Colonic mucosa (tissue), 4 donors: ENCODE measurements around the gene TMED9. TPM values are rescaled to one million over a fixed set of nuclear protein-coding genes. Genes with fewer than 3 reads are reported as not detected.

Experiments used
- DNase-seq: peaks from one replicate; pipeline ENCODE4 v3.0.0-alpha.2; 2020
- H3K27ac ChIP-seq: fragments of 200-600 bp; one replicate; pipeline ENCODE4 v1.8.0; 2021
- H3K27me3 ChIP-seq: fragments of 200-600 bp; one replicate; pipeline ENCODE4 v1.8.0; 2021
- H3K36me3 ChIP-seq: fragments of 200-600 bp; one replicate; pipeline ENCODE4 v1.8.0; 2021
- H3K4me1 ChIP-seq: fragments of 200-600 bp; one replicate; pipeline ENCODE4 v1.8.0; 2021; ENCODE audit warnings: mild to moderate bottlenecking
- H3K4me3 ChIP-seq: fragments of 200-600 bp; one replicate; pipeline ENCODE4 v1.8.0; 2021
- H3K9ac ChIP-seq, 2 donors: one replicate each; pipeline ENCODE4 v1.7.0; 2013; ENCODE audit warnings: control low read depth in 2 of 2, low read depth in 2 of 2, low read length in 2 of 2
- H3K9me3 ChIP-seq: fragments of 200-600 bp; one replicate; pipeline ENCODE4 v1.8.0; 2021
- CTCF ChIP-seq: fragments of 200-600 bp; IDR thresholded peaks from one replicate; pipeline ENCODE4 v1.8.0; 2022; ENCODE audit warnings: antibody characterized with exemption, mild to moderate bottlenecking
- intact Hi-C: fragments of 100-400 bp; cut with DNase I; formaldehyde crosslinking; loops from one replicate; pipeline ENCODE4 v1.14.1; 2022
- total RNA-seq, 2 donors: library from RNA; stranded (reverse); fragmentation: NEBNext Ultra II Directional in 1 of 2; extraction: Animal tissue kit (Norgen Biotek cat#: 25700) in 1 of 2; gene quantifications; one replicate each; pipeline ENCODE4 v1.2.1, GENCODE V29; 2021
- donor health status: healthy.
- donor health status: DM: no; HTN: no; CAD: no.
- donor health status: DM: no; HTN: no; CAD: no.

Gene TMED9
- total RNA-seq, 2 donors from 2014 or later: 187 to 303 TPM

- TF ChIP-seq CTCF: no peak
- Histone ChIP-seq H3K4me3 (no peak overlapping the region), H3K9ac (no peak overlapping the region), H3K9me3 (no peaks in the 10 kb centered on the region), H3K27me3 (no peaks in the 10 kb centered on the region), H3K36me3 (no peaks in the 10 kb centered on the region), H3K27ac (no peak overlapping the region), H3K4me1 (no peaks in the 10 kb centered on the region)
- intact Hi-C loops: no loop called here
- no peak for DNase-seq
These were observed 23.7 kb upstream of the TMED9 start for GRCh38 chr5:177568326-177568725.

GRCh38 chr5:177569894-177570293 lies 22.1 kb upstream of the TMED9 start:
- intact Hi-C loops: no loop called here
- H3K4me3 ChIP-seq: no peak overlapping the region
- TF ChIP-seq CTCF: no peak
- no peak for DNase-seq
- no peaks in the 10 kb centered on the region for H3K27me3 ChIP-seq
- H3K4me1 ChIP-seq: no peaks in the 10 kb centered on the region
- H3K27ac ChIP-seq: no peak overlapping the region
- no peaks in the 10 kb centered on the region for H3K36me3 ChIP-seq
- no peaks in the 10 kb centered on the region for H3K9me3 ChIP-seq
- no peak overlapping the region for H3K9ac ChIP-seq

- intact Hi-C loops: no loop called here
- no peaks in the 10 kb centered on the region for H3K4me1 ChIP-seq
- no peak for TF ChIP-seq CTCF
- H3K27me3 ChIP-seq: no peaks in the 10 kb centered on the region
- H3K4me3 ChIP-seq: no peak overlapping the region
- H3K27ac ChIP-seq: no peak overlapping the region
- H3K36me3 ChIP-seq: no peaks in the 10 kb centered on the region
- no peak overlapping the region for H3K9ac ChIP-seq
- no peak for DNase-seq
- no peaks in the 10 kb centered on the region for H3K9me3 ChIP-seq
These were observed 16.5 kb upstream of the TMED9 start for GRCh38 chr5:177575488-177575887.

GRCh38 chr5:177576169-177576568 lies 15.8 kb upstream of the TMED9 start:
- H3K4me1 ChIP-seq: no peaks in the 10 kb centered on the region
- no peaks in the 10 kb centered on the region for H3K36me3 ChIP-seq
- DNase-seq: no peak
- H3K9me3 ChIP-seq: no peaks in the 10 kb centered on the region
- no peak overlapping the region for H3K27ac ChIP-seq
- H3K27me3 ChIP-seq: no peaks in the 10 kb centered on the region
- no peak for TF ChIP-seq CTCF
- intact Hi-C loops: no loop called here
- no peak overlapping the region for H3K9ac ChIP-seq
- no peak overlapping the region for H3K4me3 ChIP-seq

- no peak for DNase-seq
- TF ChIP-seq CTCF: no peak
- Histone ChIP-seq H3K4me3 (no peak overlapping the region), H3K36me3 (no peaks in the 10 kb centered on the region), H3K27ac (no peak overlapping the region), H3K9ac (no peak overlapping the region), H3K4me1 (no peaks in the 10 kb centered on the region), H3K9me3 (no peaks in the 10 kb centered on the region), H3K27me3 (no peaks in the 10 kb centered on the region)
- intact Hi-C loops: no loop called here
These were observed 13.7 kb upstream of the TMED9 start for GRCh38 chr5:177578316-177578715.

- no peak overlapping the region for H3K27ac ChIP-seq
These were observed 3.5 kb upstream of the TMED9 start for GRCh38 chr5:177588413-177588909.

More at GRCh38 chr5:177588413-177588909, 3.5 kb upstream of the TMED9 start:
- DNase-seq: no peak
- intact Hi-C loops: no loop called here
- no peak for TF ChIP-seq CTCF
- Histone ChIP-seq H3K4me3 (no peak overlapping the region), H3K27me3 (no peaks in the 10 kb centered on the region), H3K9me3 (no peaks in the 10 kb centered on the region), H3K36me3 (peaks cover 2% of the 10 kb centered on the region), H3K4me1 (peaks cover 9% of the 10 kb centered on the region), H3K9ac (no peak overlapping the region)
